Measurements from ENCODE around the gene ERGIC3. TPM values are rescaled to one million over a fixed set of nuclear protein-coding genes. Genes with fewer than 3 reads are reported as not detected.

Gene ERGIC3
- total RNA-seq (100 to 1,000 TPM; 127 to 179 (median 149) TPM), polyA plus RNA-seq (100 to 1,000 TPM; 134 to 179 (median 145) TPM)
- long read RNA-seq, donor 1, transcript ERGIC3-202 (13 exons, 1,359 nt): major isoform, 68 of 147 reads
- long read RNA-seq, donor 1, transcript ERGIC3-216 (3 exons, 766 nt): minor isoform, 5 of 147 reads
- long read RNA-seq, donor 1, transcript ERGIC3-209 (7 exons, 1,632 nt): minor isoform, 7 of 147 reads
- long read RNA-seq, donor 1, partial matches to known transcripts: 62 of 147 reads
- long read RNA-seq, donor 1, other reads (novel, unspliced or antisense): 0 of 147 reads
- long read RNA-seq, donor 2, transcript ERGIC3-202 (13 exons, 1,359 nt): major isoform, 66 of 132 reads
- long read RNA-seq, donor 2, partial matches to known transcripts: 59 of 132 reads
- long read RNA-seq, donor 2, other reads (novel, unspliced or antisense): 0 of 132 reads

DNA sequence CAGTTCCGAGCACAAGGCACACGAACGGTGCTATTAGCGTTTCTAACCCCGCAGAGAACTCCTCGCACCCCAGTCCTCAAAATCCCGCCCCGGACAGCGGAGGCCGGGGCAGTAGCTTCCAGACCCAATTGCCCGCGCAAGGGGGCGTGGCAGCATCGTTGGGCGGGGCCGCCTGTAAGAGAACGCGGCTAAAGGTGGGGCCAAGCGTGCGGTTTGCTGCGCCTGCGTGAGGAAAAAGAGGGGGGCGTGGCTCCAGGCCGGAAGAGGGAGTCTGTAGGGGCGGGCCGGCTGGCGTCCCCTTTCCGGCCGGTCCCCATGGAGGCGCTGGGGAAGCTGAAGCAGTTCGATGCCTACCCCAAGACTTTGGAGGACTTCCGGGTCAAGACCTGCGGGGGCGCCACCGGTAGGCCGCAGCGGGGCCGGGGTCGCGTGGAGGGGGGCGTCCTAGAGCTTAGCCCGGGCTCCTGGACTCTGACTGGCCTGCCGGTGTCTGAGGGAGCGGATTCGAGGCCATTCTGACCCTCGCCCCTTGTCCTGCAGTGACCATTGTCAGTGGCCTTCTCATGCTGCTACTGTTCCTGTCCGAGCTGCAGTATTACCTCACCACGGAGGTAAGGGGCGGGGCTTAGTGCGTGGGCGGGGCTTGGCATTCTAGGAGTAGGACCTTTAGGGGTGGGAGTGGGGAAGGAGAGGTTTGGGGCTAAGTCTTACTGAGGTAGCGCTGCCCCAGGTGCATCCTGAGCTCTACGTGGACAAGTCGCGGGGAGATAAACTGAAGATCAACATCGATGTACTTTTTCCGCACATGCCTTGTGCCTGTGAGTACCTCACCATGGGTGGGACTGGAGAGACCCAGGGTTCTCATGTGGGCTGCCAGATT lies at the start of gene ERGIC3:
Gene ERGIC3, plus strand, starts transcription at position 296 of the 880 bp plus-strand sequence. Its CDS starts 20 bp downstream, at position 316.
- H3K27ac ChIP-seq: peak within 1 kb of the TSS; percentile 32 to 94 (median 88)
- intact Hi-C loops (cut with DNase I; ENCODE audit: low total_unique reads): loop anchor here (10.0 kb wide), 1 partner anchor 73 kb away; the partner anchor contains the start of gene SPAG4
- H3K36me3 ChIP-seq: peaks cover 0 to 38% (median 8%) of the 10 kb centered on the region in 6 donors
- peak in 3 of 11 experiments; percentile 20 to 47 (median 42) for TF ChIP-seq CTCF (IDR thresholded peaks at IDR 0.05 in 8 of 11, conservative IDR thresholded peaks at IDR 0.05 in 3 of 11)
- peak; percentile 82 to 89 (median 84) for TF ChIP-seq POLR2AphosphoS5 (IDR thresholded peaks at IDR 0.05)
- no peak for TF ChIP-seq POLR2A (IDR thresholded peaks at IDR 0.05)
- peaks cover 0 to 38% (median 22%) of the 10 kb centered on the region in 6 donors for H3K4me1 ChIP-seq
- peak; percentile 99 for DNase-seq
- H3K27me3 ChIP-seq (replicated peaks in 1 of 7): no peaks in the 10 kb centered on the region
- no peaks in the 10 kb centered on the region for H3K9me3 ChIP-seq
- H3K4me3 ChIP-seq: peak within 1 kb of the TSS; percentile 60 to 88 (median 83)
- 4 to 9% (median 5%) methylated on average over 32 to 57 of the region's 57 CpGs for WGBS, 5 donors

DNA sequence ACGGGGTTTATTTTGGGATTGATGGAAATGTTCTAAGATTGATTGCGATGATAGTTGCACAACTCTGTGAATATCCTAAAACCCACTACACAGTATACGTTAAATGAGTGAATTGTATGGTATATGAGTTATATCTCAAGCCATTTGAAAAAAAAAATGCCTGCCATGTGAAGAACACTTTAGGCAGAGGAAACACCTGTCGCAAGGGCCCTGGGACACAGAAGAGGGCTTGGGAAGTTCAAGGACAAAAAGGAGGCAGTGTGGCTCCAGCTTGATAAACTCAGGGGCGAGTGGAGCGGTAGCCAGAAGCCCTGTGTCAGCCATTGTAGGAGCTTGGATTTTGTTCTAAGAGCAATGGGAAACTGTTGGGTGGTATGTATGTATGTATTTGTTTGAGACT lies 49.5 kb upstream of the ERGIC3 start:
- intact Hi-C loops (cut with DNase I; ENCODE audit: low total_unique reads): no loop called here
- H3K4me3 ChIP-seq: peak overlapping the region in 6 of 8 donors; percentile 1 to 75 (median 56)
- WGBS, 5 donors: 78 to 93% (median 81%) methylated on average over 6 of the region's 6 CpGs
- no peaks in the 10 kb centered on the region for H3K9me3 ChIP-seq
- no peaks in the 10 kb centered on the region for H3K27me3 ChIP-seq (replicated peaks in 1 of 7)
- H3K4me1 ChIP-seq: peaks cover 19 to 73% (median 60%) of the 10 kb centered on the region in 6 donors
- H3K27ac ChIP-seq: peak overlapping the region in 5 of 8 donors; percentile 87 to 94 (median 90)
- no peak for DNase-seq
- peak in 2 of 3 donors; percentile 34 to 71 for TF ChIP-seq POLR2AphosphoS5 (IDR thresholded peaks at IDR 0.05)
- TF ChIP-seq POLR2A (IDR thresholded peaks at IDR 0.05): no peak
- peaks cover 8 to 80% (median 42%) of the 10 kb centered on the region in 6 donors for H3K36me3 ChIP-seq

- H3K4me3 ChIP-seq: no peak overlapping the region
- H3K9me3 ChIP-seq: no peaks in the 10 kb centered on the region
- H3K27ac ChIP-seq: no peak overlapping the region
- no peaks in the 10 kb centered on the region for H3K27me3 ChIP-seq (replicated peaks in 1 of 7)
- H3K4me1 ChIP-seq: peaks cover 16 to 36% (median 28%) of the 10 kb centered on the region in 6 donors
- TF ChIP-seq POLR2AphosphoS5 (IDR thresholded peaks at IDR 0.05): no peak
- no peak for TF ChIP-seq CTCF (IDR thresholded peaks at IDR 0.05 in 8 of 11, conservative IDR thresholded peaks at IDR 0.05 in 3 of 11)
- TF ChIP-seq POLR2A (IDR thresholded peaks at IDR 0.05): no peak
- H3K36me3 ChIP-seq: peaks cover 8 to 97% (median 83%) of the 10 kb centered on the region in 6 donors
- no peak for DNase-seq
- WGBS, 5 donors: 94 to 100% (median 99%) methylated on average over 3 of the region's 3 CpGs
- intact Hi-C loops (cut with DNase I; ENCODE audit: low total_unique reads): no loop called here
These were observed 45.4 kb upstream of the ERGIC3 start for GRCh38 chr20:35496481-35496880.

- Histone ChIP-seq H3K36me3 (peaks cover 8 to 100% (median 90%) of the 10 kb centered on the region in 6 donors), H3K27ac (no peak overlapping the region), H3K9me3 (no peaks in the 10 kb centered on the region), H3K27me3 (replicated peaks in 1 of 7) (no peaks in the 10 kb centered on the region), H3K4me3 (no peak overlapping the region), H3K4me1 (peaks cover 10 to 36% (median 23%) of the 10 kb centered on the region in 6 donors)
- TF ChIP-seq POLR2AphosphoS5 (IDR thresholded peaks at IDR 0.05): no peak
- whole genome bisulfite sequencing, 5 donors: 90 to 98% (median 96%) methylated on average over 4 to 5 of the region's 5 CpGs
- no peak for DNase-seq
- intact Hi-C loops (cut with DNase I; ENCODE audit: low total_unique reads): no loop called here
These were observed 44.6 kb upstream of the ERGIC3 start for GRCh38 chr20:35497320-35497719.
